CD14-positive monocyte (primary cell): ENCODE results near the gene ZZZ3. TPM values are rescaled to one million over a fixed set of nuclear protein-coding genes. Genes with fewer than 3 reads are reported as not detected.
A peak's percentile ranks its signal among the peaks of the same experiment; 100 is the strongest.

ENCODE experiments used
- DNase-seq, 3 donors: peaks; one replicate each; pipeline ENCODE4 v3.0.0-alpha.2; 2011 to 2022
- H2AFZ ChIP-seq: 2 replicates; pipeline ENCODE4 v1.6.0; 2012; ENCODE audit warnings: mild to moderate bottlenecking, low read depth, low read length, inconsistent platforms; ENCODE audit not compliant: insufficient read depth, poor library complexity, severe bottlenecking
- H3K27ac ChIP-seq, 2 donors: 1 replicate in 1 of 2; 2 replicates in 1 of 2; pipeline ENCODE4 v1.5.1; 2012 to 2013; ENCODE audit warnings: low read length in 2 of 2, control low read depth in 1 of 2, inconsistent platforms in 1 of 2, low read depth in 1 of 2, mild to moderate bottlenecking in 1 of 2
- H3K27me3 ChIP-seq, 2 donors: one replicate each; pipeline versions ENCODE4 v1.6.0 to v1.6.1; 2011 to 2013; ENCODE audit warnings: low read length in 2 of 2; ENCODE audit not compliant: control insufficient read depth in 2 of 2, insufficient read depth in 2 of 2
- H3K36me3 ChIP-seq, 2 donors: replicated peaks in 1 of 2; 1 replicate in 1 of 2; 2 replicates in 1 of 2; pipeline versions ENCODE4 v1.5.1 to v1.6.1; 2012 to 2013; ENCODE audit warnings: low read length in 2 of 2, control low read depth in 1 of 2, inconsistent platforms in 1 of 2, mild to moderate bottlenecking in 1 of 2; ENCODE audit not compliant: insufficient read depth in 2 of 2, control insufficient read depth in 1 of 2
- H3K4me1 ChIP-seq, 2 donors: 1 replicate in 1 of 2; 2 replicates in 1 of 2; pipeline versions ENCODE4 v1.5.1 to v1.6.1; 2012 to 2013; ENCODE audit warnings: low read length in 2 of 2, control low read depth in 1 of 2, inconsistent platforms in 1 of 2, mild to moderate bottlenecking in 1 of 2, moderate library complexity in 1 of 2; ENCODE audit not compliant: insufficient read depth in 2 of 2, control insufficient read depth in 1 of 2
- H3K4me2 ChIP-seq: replicated peaks from 2 replicates; pipeline ENCODE3; 2012; ENCODE audit warnings: low read length, moderate library complexity, mild to moderate bottlenecking; ENCODE audit not compliant: poor library complexity, severe bottlenecking; ENCODE audit errors: extremely low read depth
- H3K4me3 ChIP-seq, 3 experiments: fragments of 200-600 bp in 1 of 3; sonication (generic) in 1 of 3; replicated peaks in 1 of 3; 1 replicate in 2 of 3; 2 replicates in 1 of 3; pipeline ENCODE4 v1.5.1; 2011 to 2013; ENCODE audit warnings: low read length in 3 of 3, mild to moderate bottlenecking in 3 of 3, control low read depth in 2 of 3, low read depth in 2 of 3, inconsistent platforms in 1 of 3, moderate library complexity in 1 of 3
- H3K79me2 ChIP-seq: 2 replicates; pipeline ENCODE4 v1.6.0; 2012; ENCODE audit warnings: mild to moderate bottlenecking, control low read depth, inconsistent platforms, low read length, moderate library complexity; ENCODE audit not compliant: insufficient read depth
- H3K9ac ChIP-seq: 2 replicates; pipeline ENCODE4 v1.6.0; 2017; ENCODE audit warnings: low read length, mild to moderate bottlenecking; ENCODE audit not compliant: insufficient read depth, poor library complexity, severe bottlenecking
- H3K9me3 ChIP-seq, 2 donors: replicated peaks in 1 of 2; 1 replicate in 1 of 2; 2 replicates in 1 of 2; pipeline versions ENCODE4 v1.5.1 to v1.6.1; 2012 to 2013; ENCODE audit warnings: low read length in 2 of 2, control low read depth in 1 of 2; ENCODE audit not compliant: control insufficient read depth in 1 of 2, insufficient read depth in 1 of 2
- H4K20me1 ChIP-seq: 2 replicates; pipeline ENCODE4 v1.6.0; 2012; ENCODE audit warnings: mild to moderate bottlenecking, low read length, control low read depth, moderate library complexity; ENCODE audit not compliant: insufficient read depth
- H3K27ac Mint-ChIP-seq, 7 donors: one replicate each; pipeline ENCODE4 v1.8.0; 2020; ENCODE audit warnings: mild to moderate bottlenecking in 7 of 7, mixed read lengths in 7 of 7, moderate library complexity in 6 of 7, inconsistent platforms in 2 of 7
- H3K27me3 Mint-ChIP-seq, 3 donors: one replicate each; pipeline ENCODE4 v1.8.0; 2021 to 2022; ENCODE audit warnings: low read depth in 3 of 3, mild to moderate bottlenecking in 3 of 3, mixed read lengths in 3 of 3, moderate library complexity in 3 of 3, inconsistent platforms in 1 of 3
- H3K36me3 Mint-ChIP-seq, 2 donors: one replicate each; pipeline ENCODE4 v1.8.0; 2020; ENCODE audit warnings: mixed read lengths in 2 of 2, inconsistent platforms in 1 of 2, mild to moderate bottlenecking in 1 of 2
- H3K4me1 Mint-ChIP-seq: one replicate; pipeline ENCODE4 v1.8.0; 2020; ENCODE audit warnings: mild to moderate bottlenecking, mixed read lengths
- H3K4me3 Mint-ChIP-seq, 2 donors: one replicate each; pipeline ENCODE4 v1.8.0; 2020; ENCODE audit warnings: mild to moderate bottlenecking in 2 of 2, mixed read lengths in 2 of 2, moderate library complexity in 1 of 2
- H3K9me3 Mint-ChIP-seq, 7 donors: one replicate each; pipeline ENCODE4 v1.8.0; 2020 to 2022; ENCODE audit warnings: mixed read lengths in 7 of 7, mild to moderate bottlenecking in 6 of 7, moderate library complexity in 6 of 7, inconsistent platforms in 2 of 7
- WGBS: methylation state at CpG from one replicate; pipeline ENCODE4 v1.1.5; 2013; ENCODE audit warnings: missing lambda C conversion rate; ENCODE audit not compliant: insufficient coverage; 5-methylcytosine and 5-hydroxymethylcytosine counted together
- intact Hi-C, 2 donors: fragments of 100-400 bp; cut with micrococcal nuclease; formaldehyde crosslinking; loops; one replicate each; pipeline versions ENCODE4 v1.15.0 to v1.15.1; 2023
- polyA plus RNA-seq, 3 donors: library from polyadenylated mRNA; depleted of rRNA in 1 of 3; unstranded in 2 of 3; stranded (reverse) in 1 of 3; fragments of 300-500 nt in 2 of 3; fragments of >200 nt in 1 of 3; fragmentation: Illumina TruSeq in 2 of 3; gene quantifications; 1 replicate in 2 of 3; 2 replicates in 1 of 3; pipeline ENCODE4 v1.2.3, GENCODE V29; 2012 to 2021
- TF ChIP-seq, protein P1 (sequence below): fragments of 200-600 bp; IDR thresholded peaks from one replicate; pipeline ENCODE4 v1.8.0; 2022; ENCODE audit warnings: antibody characterized with exemption, mild to moderate bottlenecking

ZZZ3 gene
- polyA plus RNA-seq, 3 donors = 8.1 to 12.3 (median 10.0) TPM

DNA sequence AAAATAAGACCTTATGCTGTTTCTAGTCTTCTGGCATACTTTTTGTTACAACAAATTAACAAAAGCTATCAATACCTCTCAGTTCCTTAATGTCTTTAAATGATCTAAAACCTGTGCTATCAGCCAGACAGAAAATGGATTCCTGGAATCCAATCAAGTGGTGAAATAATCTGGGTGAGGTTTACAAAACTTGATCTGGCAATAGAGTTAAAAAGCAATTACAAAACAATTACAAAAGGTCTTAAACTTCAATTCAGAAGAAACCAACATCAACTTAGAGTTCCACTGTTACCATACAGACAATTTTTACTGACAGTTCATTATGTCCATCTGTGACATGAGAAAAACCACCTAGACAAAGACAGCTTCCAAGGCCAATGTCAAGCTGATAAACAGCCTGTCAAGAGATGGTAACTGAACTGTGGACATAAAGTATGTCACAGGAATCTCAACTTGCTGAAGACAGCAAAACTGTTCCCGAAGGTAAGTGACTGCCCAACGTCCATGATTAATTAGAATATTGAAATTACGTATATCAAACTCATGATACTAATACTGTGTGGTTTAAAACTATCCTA is 17.4 kb downstream of the ZZZ3 start:
- Histone ChIP-seq H3K9me3 (no peaks in the 10 kb centered on the region), H4K20me1 (peaks cover 92% of the 10 kb centered on the region), H3K36me3 (peaks cover 0 to 6% of the 10 kb centered on the region in 2 donors), H3K4me1 (no peaks in the 10 kb centered on the region), H3K4me2 (no peak overlapping the region), H3K27ac (peak overlapping the region in 1 of 2 donors; percentile 11), H2AFZ (no peak overlapping the region), H3K4me3 (no peak overlapping the region), H3K79me2 (peaks cover 99% of the 10 kb centered on the region), H3K9ac (no peak overlapping the region), H3K27me3 (no peaks in the 10 kb centered on the region)
- H3K27ac Mint-ChIP-seq = peak overlapping the region in 1 of 7 donors; percentile 62
- DNase-seq = no peak
- no peaks in the 10 kb centered on the region for H3K9me3 Mint-ChIP-seq
- peaks cover 0 to 4% of the 10 kb centered on the region in 2 donors for H3K36me3 Mint-ChIP-seq
- no CpG with 5 or more reads among the region's 3 CpGs for WGBS
- H3K4me1 Mint-ChIP-seq = peaks cover 6% of the 10 kb centered on the region
- intact Hi-C loops = no loop called here
- no peak overlapping the region for H3K4me3 Mint-ChIP-seq
- TF ChIP-seq, protein P1, sequence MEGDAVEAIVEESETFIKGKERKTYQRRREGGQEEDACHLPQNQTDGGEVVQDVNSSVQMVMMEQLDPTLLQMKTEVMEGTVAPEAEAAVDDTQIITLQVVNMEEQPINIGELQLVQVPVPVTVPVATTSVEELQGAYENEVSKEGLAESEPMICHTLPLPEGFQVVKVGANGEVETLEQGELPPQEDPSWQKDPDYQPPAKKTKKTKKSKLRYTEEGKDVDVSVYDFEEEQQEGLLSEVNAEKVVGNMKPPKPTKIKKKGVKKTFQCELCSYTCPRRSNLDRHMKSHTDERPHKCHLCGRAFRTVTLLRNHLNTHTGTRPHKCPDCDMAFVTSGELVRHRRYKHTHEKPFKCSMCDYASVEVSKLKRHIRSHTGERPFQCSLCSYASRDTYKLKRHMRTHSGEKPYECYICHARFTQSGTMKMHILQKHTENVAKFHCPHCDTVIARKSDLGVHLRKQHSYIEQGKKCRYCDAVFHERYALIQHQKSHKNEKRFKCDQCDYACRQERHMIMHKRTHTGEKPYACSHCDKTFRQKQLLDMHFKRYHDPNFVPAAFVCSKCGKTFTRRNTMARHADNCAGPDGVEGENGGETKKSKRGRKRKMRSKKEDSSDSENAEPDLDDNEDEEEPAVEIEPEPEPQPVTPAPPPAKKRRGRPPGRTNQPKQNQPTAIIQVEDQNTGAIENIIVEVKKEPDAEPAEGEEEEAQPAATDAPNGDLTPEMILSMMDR = no peak
- no peaks in the 10 kb centered on the region for H3K27me3 Mint-ChIP-seq

GRCh38 chr1:77661696-77662095 is 20.8 kb downstream of the ZZZ3 start:
- Histone ChIP-seq H2AFZ (no peak overlapping the region), H3K4me3 (no peak overlapping the region), H3K9ac (no peak overlapping the region), H3K27ac (no peak overlapping the region), H3K79me2 (peaks cover 98% of the 10 kb centered on the region), H3K4me2 (no peak overlapping the region), H3K4me1 (no peaks in the 10 kb centered on the region), H3K9me3 (no peaks in the 10 kb centered on the region), H4K20me1 (peaks cover 80% of the 10 kb centered on the region), H3K36me3 (peaks cover 0 to 6% of the 10 kb centered on the region in 2 donors), H3K27me3 (no peaks in the 10 kb centered on the region)
- peaks cover 3% of the 10 kb centered on the region for H3K4me1 Mint-ChIP-seq
- TF ChIP-seq, protein P1 = no peak
- peak overlapping the region in 1 of 7 donors; percentile 41 for H3K27ac Mint-ChIP-seq
- peaks cover 0 to 2% (median 0%) of the 10 kb centered on the region in 7 donors for H3K9me3 Mint-ChIP-seq
- WGBS = 88% methylated on average over 2 of the region's 4 CpGs
- peaks cover 0 to 11% of the 10 kb centered on the region in 2 donors for H3K36me3 Mint-ChIP-seq
- DNase-seq = no peak
- no peak overlapping the region for H3K4me3 Mint-ChIP-seq
- intact Hi-C loops = no loop called here
- no peaks in the 10 kb centered on the region for H3K27me3 Mint-ChIP-seq
